ENCODE measurements around the gene ADK. TPM values are rescaled to one million over a fixed set of nuclear protein-coding genes. Genes with fewer than 3 reads are reported as not detected.

Gene ADK
- total RNA-seq, 3 donors from 2014 or later (not counting 1 experiment from before 2014, with no cell fraction given) = 13.4 to 16.1 (median 14.1) TPM

DNA sequence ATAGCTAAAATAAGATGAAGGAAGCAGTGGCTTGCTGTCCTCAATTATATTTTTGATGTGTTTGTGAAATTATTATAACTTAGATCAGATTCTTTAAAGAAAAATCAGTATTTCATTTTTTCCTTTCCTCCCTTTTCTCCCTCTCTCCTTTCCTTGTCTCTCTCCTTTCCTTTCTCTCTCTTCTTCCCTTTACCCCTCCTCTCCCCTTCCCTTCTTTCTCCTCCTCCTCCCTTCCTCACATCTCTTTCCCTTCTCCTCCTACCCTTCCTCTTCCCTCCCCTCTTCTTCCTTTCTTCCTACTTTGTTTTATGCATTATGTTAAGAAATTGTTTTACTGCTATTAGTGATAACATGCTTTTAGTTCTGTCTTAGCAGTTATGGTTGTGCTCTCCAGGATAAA, 171.5 kb downstream of the ADK start:
- no peaks in the 10 kb centered on the region for H3K4me1 ChIP-seq (ENCODE audit: control insufficient read depth, insufficient read depth, low read length)
- Mint-ChIP-seq H3K9me3 (peaks cover 2 to 5% of the 10 kb centered on the region in 2 donors), H3K4me3 (no peak overlapping the region), H3K27ac (no peak overlapping the region), H3K36me3 (peaks cover 15% of the 10 kb centered on the region), H3K27me3 (ENCODE audit: low read depth in 2 of 2) (no peaks in the 10 kb centered on the region), H3K4me1 (no peaks in the 10 kb centered on the region)
- DNase-seq = no peak
- intact Hi-C loops (cut with micrococcal nuclease) = no loop called here
- ATAC-seq = no peak
- no peaks in the 10 kb centered on the region for H3K9me3 ChIP-seq (ENCODE audit: control insufficient read depth, insufficient read depth, low read length)
- TF ChIP-seq, protein P1, sequence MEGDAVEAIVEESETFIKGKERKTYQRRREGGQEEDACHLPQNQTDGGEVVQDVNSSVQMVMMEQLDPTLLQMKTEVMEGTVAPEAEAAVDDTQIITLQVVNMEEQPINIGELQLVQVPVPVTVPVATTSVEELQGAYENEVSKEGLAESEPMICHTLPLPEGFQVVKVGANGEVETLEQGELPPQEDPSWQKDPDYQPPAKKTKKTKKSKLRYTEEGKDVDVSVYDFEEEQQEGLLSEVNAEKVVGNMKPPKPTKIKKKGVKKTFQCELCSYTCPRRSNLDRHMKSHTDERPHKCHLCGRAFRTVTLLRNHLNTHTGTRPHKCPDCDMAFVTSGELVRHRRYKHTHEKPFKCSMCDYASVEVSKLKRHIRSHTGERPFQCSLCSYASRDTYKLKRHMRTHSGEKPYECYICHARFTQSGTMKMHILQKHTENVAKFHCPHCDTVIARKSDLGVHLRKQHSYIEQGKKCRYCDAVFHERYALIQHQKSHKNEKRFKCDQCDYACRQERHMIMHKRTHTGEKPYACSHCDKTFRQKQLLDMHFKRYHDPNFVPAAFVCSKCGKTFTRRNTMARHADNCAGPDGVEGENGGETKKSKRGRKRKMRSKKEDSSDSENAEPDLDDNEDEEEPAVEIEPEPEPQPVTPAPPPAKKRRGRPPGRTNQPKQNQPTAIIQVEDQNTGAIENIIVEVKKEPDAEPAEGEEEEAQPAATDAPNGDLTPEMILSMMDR (IDR thresholded peaks at IDR 0.05) = no peak
- H3K4me3 ChIP-seq (ENCODE audit: low read length) = no peak overlapping the region
- H3K27ac ChIP-seq (ENCODE audit: low read length) = no peak overlapping the region
- H3K27me3 ChIP-seq (ENCODE audit: control insufficient read depth, insufficient read depth, low read length) = no peaks in the 10 kb centered on the region
- peaks cover 5% of the 10 kb centered on the region for H3K36me3 ChIP-seq (ENCODE audit: control insufficient read depth, insufficient read depth, low read length)

DNA sequence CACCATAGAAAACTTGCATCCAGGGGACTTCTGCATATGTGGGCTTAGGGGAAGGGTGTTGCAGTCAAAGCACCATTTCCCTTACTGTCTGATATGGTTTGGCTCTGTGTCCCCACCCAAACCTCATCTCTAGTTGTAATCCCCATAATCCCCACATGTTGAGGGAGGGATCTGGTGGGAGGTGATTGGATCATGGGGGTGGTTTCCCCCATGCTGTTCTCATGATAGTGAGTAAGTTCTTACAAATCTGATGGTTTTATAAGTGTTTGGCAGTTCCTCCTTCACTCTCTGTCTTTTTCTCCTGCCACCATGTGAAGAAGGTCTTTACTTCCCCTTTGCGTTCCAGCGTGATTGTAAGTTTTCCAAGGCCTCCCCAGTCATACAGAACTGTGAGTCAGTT, 177.4 kb downstream of the ADK start:
- Mint-ChIP-seq H3K4me1 (no peaks in the 10 kb centered on the region), H3K36me3 (no peaks in the 10 kb centered on the region), H3K27me3 (ENCODE audit: low read depth in 2 of 2) (no peaks in the 10 kb centered on the region), H3K4me3 (no peak overlapping the region), H3K27ac (no peak overlapping the region), H3K9me3 (no peaks in the 10 kb centered on the region)
- TF ChIP-seq, protein P1 (IDR thresholded peaks at IDR 0.05) = no peak
- ATAC-seq (no peak), DNase-seq (no peak)
- no peak overlapping the region for H3K27ac ChIP-seq (ENCODE audit: low read length)
- H3K4me1 ChIP-seq (ENCODE audit: control insufficient read depth, insufficient read depth, low read length) = no peaks in the 10 kb centered on the region
- H3K27me3 ChIP-seq (ENCODE audit: control insufficient read depth, insufficient read depth, low read length) = no peaks in the 10 kb centered on the region
- H3K36me3 ChIP-seq (ENCODE audit: control insufficient read depth, insufficient read depth, low read length) = no peaks in the 10 kb centered on the region
- no peak overlapping the region for H3K4me3 ChIP-seq (ENCODE audit: low read length)
- WGBS (ENCODE audit: insufficient coverage) = 90% methylated on average over 2 of the region's 2 CpGs
- no peaks in the 10 kb centered on the region for H3K9me3 ChIP-seq (ENCODE audit: control insufficient read depth, insufficient read depth, low read length)
- intact Hi-C loops (cut with micrococcal nuclease) = no loop called here

DNA sequence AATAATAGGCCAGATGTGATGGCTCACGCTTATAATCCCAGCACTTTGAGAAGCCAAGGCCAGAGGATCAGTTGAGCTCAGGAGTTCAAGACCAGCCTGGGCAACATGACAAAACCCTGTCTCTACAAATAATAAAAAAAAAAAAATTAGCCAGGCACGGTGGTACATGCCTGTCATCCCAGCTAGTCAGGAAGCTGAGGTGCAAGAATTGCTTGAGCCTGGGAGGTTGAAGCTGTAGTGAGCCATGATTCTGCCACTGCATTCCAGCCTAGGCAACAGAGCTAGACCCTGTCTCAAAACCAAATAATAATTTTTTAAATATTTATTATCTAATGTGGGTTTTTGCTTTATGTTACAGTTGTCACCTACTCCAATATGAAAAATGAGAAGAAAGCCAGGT, 178.9 kb downstream of the ADK start:
- Mint-ChIP-seq H3K27ac (no peak overlapping the region), H3K9me3 (no peaks in the 10 kb centered on the region), H3K27me3 (ENCODE audit: low read depth in 2 of 2) (no peaks in the 10 kb centered on the region), H3K4me1 (no peaks in the 10 kb centered on the region), H3K36me3 (no peaks in the 10 kb centered on the region), H3K4me3 (no peak overlapping the region)
- Histone ChIP-seq H3K27me3 (ENCODE audit: control insufficient read depth, insufficient read depth, low read length) (no peaks in the 10 kb centered on the region), H3K9me3 (ENCODE audit: control insufficient read depth, insufficient read depth, low read length) (no peaks in the 10 kb centered on the region), H3K4me3 (ENCODE audit: low read length) (no peak overlapping the region), H3K27ac (ENCODE audit: low read length) (no peak overlapping the region), H3K4me1 (ENCODE audit: control insufficient read depth, insufficient read depth, low read length) (no peaks in the 10 kb centered on the region), H3K36me3 (ENCODE audit: control insufficient read depth, insufficient read depth, low read length) (no peaks in the 10 kb centered on the region)
- DNase-seq (no peak), ATAC-seq (no peak)
- 83% methylated on average over 2 of the region's 2 CpGs for WGBS (ENCODE audit: insufficient coverage)
- TF ChIP-seq, protein P1 (IDR thresholded peaks at IDR 0.05) = no peak
- intact Hi-C loops (cut with micrococcal nuclease) = no loop called here

DNA sequence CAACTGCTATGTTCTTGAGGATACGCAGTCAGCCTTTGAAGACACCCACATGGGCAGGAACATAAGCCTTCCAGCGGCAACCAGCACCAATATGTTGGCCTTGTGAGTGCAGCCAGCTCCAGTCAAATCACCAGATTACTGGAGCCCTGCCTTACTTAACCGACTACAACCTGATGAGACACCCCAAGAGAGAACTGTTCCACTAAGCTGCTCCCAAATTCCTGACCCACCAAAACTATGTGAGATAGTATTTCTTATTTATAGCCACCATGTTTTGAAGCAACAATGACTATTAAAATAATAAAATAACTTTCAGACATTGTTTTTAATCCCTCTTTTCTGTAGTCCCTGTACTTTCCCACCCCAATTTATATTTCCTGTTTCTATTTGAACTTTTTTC, 179.6 kb downstream of the ADK start:
- no peaks in the 10 kb centered on the region for H3K9me3 ChIP-seq (ENCODE audit: control insufficient read depth, insufficient read depth, low read length)
- H3K4me3 ChIP-seq (ENCODE audit: low read length) = no peak overlapping the region
- Mint-ChIP-seq H3K36me3 (no peaks in the 10 kb centered on the region), H3K4me1 (no peaks in the 10 kb centered on the region), H3K4me3 (no peak overlapping the region), H3K27ac (no peak overlapping the region), H3K27me3 (ENCODE audit: low read depth in 2 of 2) (no peaks in the 10 kb centered on the region), H3K9me3 (no peaks in the 10 kb centered on the region)
- TF ChIP-seq, protein P1 (IDR thresholded peaks at IDR 0.05) = no peak
- no peaks in the 10 kb centered on the region for H3K36me3 ChIP-seq (ENCODE audit: control insufficient read depth, insufficient read depth, low read length)
- no peaks in the 10 kb centered on the region for H3K4me1 ChIP-seq (ENCODE audit: control insufficient read depth, insufficient read depth, low read length)
- ATAC-seq = no peak
- no peaks in the 10 kb centered on the region for H3K27me3 ChIP-seq (ENCODE audit: control insufficient read depth, insufficient read depth, low read length)
- intact Hi-C loops (cut with micrococcal nuclease) = no loop called here
- no peak overlapping the region for H3K27ac ChIP-seq (ENCODE audit: low read length)
- WGBS (ENCODE audit: insufficient coverage) = 90% methylated on average over 3 of the region's 3 CpGs
- no peak for DNase-seq
